Thyroid gland (tissue), 4 donors: ENCODE data around the gene RAD52.

Experiments
- POLR2A ChIP-seq, 2 donors: fragments of 450-650 bp; IDR thresholded peaks; one replicate each; pipeline ENCODE4 v1.6.1; 2017; ENCODE audit warnings: antibody characterized with exemption in 2 of 2, mild to moderate bottlenecking in 2 of 2, moderate library complexity in 1 of 2
- TF ChIP-seq, protein P1 (sequence below), 6 experiments: fragments of 200-600 bp in 3 of 6; fragments of 450-650 bp in 3 of 6; sonication (generic) in 3 of 6; IDR thresholded peaks; one replicate each; pipeline ENCODE4 v1.5.1; 2016 to 2019; ENCODE audit warnings: antibody characterized with exemption in 6 of 6, mild to moderate bottlenecking in 2 of 6, inconsistent platforms in 1 of 6, moderate library complexity in 1 of 6

DNA sequence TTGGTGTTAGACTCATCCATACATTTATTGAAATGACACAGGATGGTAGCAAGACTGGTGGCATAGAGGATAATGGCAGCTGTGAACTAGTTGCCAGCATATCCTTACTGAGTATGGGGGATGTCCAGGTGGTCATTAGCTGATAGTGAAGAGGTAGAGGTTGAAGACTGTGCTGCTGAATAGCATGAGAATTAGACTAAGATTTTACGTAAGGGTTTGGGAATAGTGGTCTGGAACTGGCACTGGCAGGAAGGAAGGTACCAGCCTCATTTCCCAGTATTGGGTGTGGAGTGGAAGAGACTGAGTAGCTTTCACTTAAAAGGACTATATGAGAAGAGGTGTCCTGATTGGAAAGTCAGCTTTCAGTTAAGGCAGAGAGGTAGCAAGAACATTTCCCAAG lies 48.0 kb upstream of the RAD52 start:
- TF ChIP-seq, protein P1, sequence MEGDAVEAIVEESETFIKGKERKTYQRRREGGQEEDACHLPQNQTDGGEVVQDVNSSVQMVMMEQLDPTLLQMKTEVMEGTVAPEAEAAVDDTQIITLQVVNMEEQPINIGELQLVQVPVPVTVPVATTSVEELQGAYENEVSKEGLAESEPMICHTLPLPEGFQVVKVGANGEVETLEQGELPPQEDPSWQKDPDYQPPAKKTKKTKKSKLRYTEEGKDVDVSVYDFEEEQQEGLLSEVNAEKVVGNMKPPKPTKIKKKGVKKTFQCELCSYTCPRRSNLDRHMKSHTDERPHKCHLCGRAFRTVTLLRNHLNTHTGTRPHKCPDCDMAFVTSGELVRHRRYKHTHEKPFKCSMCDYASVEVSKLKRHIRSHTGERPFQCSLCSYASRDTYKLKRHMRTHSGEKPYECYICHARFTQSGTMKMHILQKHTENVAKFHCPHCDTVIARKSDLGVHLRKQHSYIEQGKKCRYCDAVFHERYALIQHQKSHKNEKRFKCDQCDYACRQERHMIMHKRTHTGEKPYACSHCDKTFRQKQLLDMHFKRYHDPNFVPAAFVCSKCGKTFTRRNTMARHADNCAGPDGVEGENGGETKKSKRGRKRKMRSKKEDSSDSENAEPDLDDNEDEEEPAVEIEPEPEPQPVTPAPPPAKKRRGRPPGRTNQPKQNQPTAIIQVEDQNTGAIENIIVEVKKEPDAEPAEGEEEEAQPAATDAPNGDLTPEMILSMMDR (IDR thresholded peaks at IDR 0.05), result no peak
- TF ChIP-seq POLR2A (IDR thresholded peaks at IDR 0.05), result no peak
